ENCODE data around the gene ARID5B.

Gene ARID5B

GRCh38 chr10:62056219-62056618 lies 154.7 kb downstream of the ARID5B start:
- no peak for DNase-seq

- DNase-seq: no peak
Measured at GRCh38 chr10:62056698-62057097, 155.2 kb downstream of the ARID5B start.

- no peak for DNase-seq
Measured at GRCh38 chr10:62057359-62057758, 155.9 kb downstream of the ARID5B start.

- DNase-seq: no peak
Measured at GRCh38 chr10:62057850-62058249, 156.4 kb downstream of the ARID5B start.

- DNase-seq: no peak
Measured at GRCh38 chr10:62058476-62058875, 157.0 kb downstream of the ARID5B start.

- DNase-seq: no peak
Measured at GRCh38 chr10:62058896-62059216, 157.4 kb downstream of the ARID5B start.

- no peak for DNase-seq
Measured at GRCh38 chr10:62059217-62059920, 157.9 kb downstream of the ARID5B start.

- no peak for DNase-seq
Measured at GRCh38 chr10:62062028-62062427, 160.5 kb downstream of the ARID5B start.

- DNase-seq: no peak
Measured at GRCh38 chr10:62062752-62063512, 161.4 kb downstream of the ARID5B start.

- no peak for DNase-seq
Measured at GRCh38 chr10:62063795-62064472, 162.4 kb downstream of the ARID5B start.

GRCh38 chr10:62067560-62067959 lies 166.1 kb downstream of the ARID5B start:
- DNase-seq: no peak

- no peak for DNase-seq
Measured at GRCh38 chr10:62068464-62068863, 167.0 kb downstream of the ARID5B start.

GRCh38 chr10:62069452-62070178 lies 168.1 kb downstream of the ARID5B start:
- DNase-seq: no peak

- DNase-seq: no peak
Measured at GRCh38 chr10:62071846-62072281, 170.4 kb downstream of the ARID5B start.

GRCh38 chr10:62072901-62073300 lies 171.4 kb downstream of the ARID5B start:
- no peak for DNase-seq

GRCh38 chr10:62073429-62073828 lies 171.9 kb downstream of the ARID5B start:
- DNase-seq: no peak

GRCh38 chr10:62075414-62075813 lies 173.9 kb downstream of the ARID5B start:
- no peak for DNase-seq

GRCh38 chr10:62075912-62076311 lies 174.4 kb downstream of the ARID5B start:
- peak; percentile 71 for DNase-seq

- DNase-seq: no peak
Measured at GRCh38 chr10:62076891-62077290, 175.4 kb downstream of the ARID5B start.

GRCh38 chr10:62077330-62078015 lies 176.0 kb downstream of the ARID5B start:
- no peak for DNase-seq

- no peak for DNase-seq
Measured at GRCh38 chr10:62079885-62080559, 178.5 kb downstream of the ARID5B start.

- DNase-seq: no peak
Measured at GRCh38 chr10:62080905-62081304, 179.4 kb downstream of the ARID5B start.

Measured in NCI-H345 (cell line).